Colonic mucosa (tissue), 4 donors: ENCODE measurements around the gene TRIM14. TPM values are rescaled to one million over a fixed set of nuclear protein-coding genes. Genes with fewer than 3 reads are reported as not detected.

Experiments used
- DNase-seq: peaks from one replicate; pipeline ENCODE4 v3.0.0-alpha.2; 2020
- H3K27ac ChIP-seq: fragments of 200-600 bp; one replicate; pipeline ENCODE4 v1.8.0; 2021
- H3K27me3 ChIP-seq: fragments of 200-600 bp; one replicate; pipeline ENCODE4 v1.8.0; 2021
- H3K36me3 ChIP-seq: fragments of 200-600 bp; one replicate; pipeline ENCODE4 v1.8.0; 2021
- H3K4me1 ChIP-seq: fragments of 200-600 bp; one replicate; pipeline ENCODE4 v1.8.0; 2021; ENCODE audit warnings: mild to moderate bottlenecking
- H3K4me3 ChIP-seq: fragments of 200-600 bp; one replicate; pipeline ENCODE4 v1.8.0; 2021
- H3K9ac ChIP-seq, 2 donors: one replicate each; pipeline ENCODE4 v1.7.0; 2013; ENCODE audit warnings: control low read depth in 2 of 2, low read depth in 2 of 2, low read length in 2 of 2
- H3K9me3 ChIP-seq: fragments of 200-600 bp; one replicate; pipeline ENCODE4 v1.8.0; 2021
- CTCF ChIP-seq: fragments of 200-600 bp; IDR thresholded peaks from one replicate; pipeline ENCODE4 v1.8.0; 2022; ENCODE audit warnings: antibody characterized with exemption, mild to moderate bottlenecking
- intact Hi-C: fragments of 100-400 bp; cut with DNase I; formaldehyde crosslinking; loops from one replicate; pipeline ENCODE4 v1.14.1; 2022
- total RNA-seq, 2 donors: library from RNA; stranded (reverse); fragmentation: NEBNext Ultra II Directional in 1 of 2; extraction: Animal tissue kit (Norgen Biotek cat#: 25700) in 1 of 2; gene quantifications; one replicate each; pipeline ENCODE4 v1.2.1, GENCODE V29; 2021
- donor health status: healthy.
- donor health status: DM: no; HTN: no; CAD: no.
- donor health status: DM: no; HTN: no; CAD: no.

The TRIM14 gene
- total RNA-seq, 2 donors from 2014 or later, result 44.6 to 62.0 TPM

GRCh38 chr9:98045234-98046179 lies 73.5 kb downstream of the TRIM14 start:
- intact Hi-C loops, result no loop called here
- DNase-seq, result no peak
- H3K4me1 ChIP-seq, result no peaks in the 10 kb centered on the region
- H3K4me3 ChIP-seq, result no peak overlapping the region
- H3K36me3 ChIP-seq, result no peaks in the 10 kb centered on the region
- no peaks in the 10 kb centered on the region for H3K9me3 ChIP-seq
- no peak for TF ChIP-seq CTCF
- no peak overlapping the region for H3K9ac ChIP-seq
- H3K27ac ChIP-seq, result no peak overlapping the region
- H3K27me3 ChIP-seq, result no peaks in the 10 kb centered on the region

DNA sequence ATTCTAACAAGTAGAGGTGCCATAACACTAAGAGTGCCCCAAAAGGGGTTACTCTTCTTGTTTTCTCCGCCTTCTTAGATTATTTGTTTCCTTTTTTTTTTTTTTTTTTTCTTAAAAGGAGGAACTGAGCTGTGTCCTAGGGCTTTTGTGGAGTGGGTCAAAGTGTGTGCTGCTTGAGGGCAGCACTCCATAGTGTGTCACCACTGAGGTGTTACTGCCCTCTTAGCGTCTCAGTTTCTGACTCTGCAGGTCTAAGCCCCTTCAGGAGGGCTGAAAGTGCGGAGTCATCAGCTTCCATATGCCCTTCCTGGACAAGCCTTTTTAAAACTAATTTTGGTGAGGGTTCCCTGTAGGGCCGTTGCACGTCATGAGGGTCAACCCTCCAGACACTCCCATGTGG lies 75.1 kb downstream of the TRIM14 start:
- no peak for DNase-seq
- H3K4me3 ChIP-seq, result no peak overlapping the region
- TF ChIP-seq CTCF, result no peak
- H3K36me3 ChIP-seq, result no peaks in the 10 kb centered on the region
- no peaks in the 10 kb centered on the region for H3K9me3 ChIP-seq
- H3K4me1 ChIP-seq, result no peaks in the 10 kb centered on the region
- no peaks in the 10 kb centered on the region for H3K27me3 ChIP-seq
- no peak overlapping the region for H3K9ac ChIP-seq
- intact Hi-C loops, result no loop called here
- H3K27ac ChIP-seq, result no peak overlapping the region

- Histone ChIP-seq H3K4me1 (no peaks in the 10 kb centered on the region), H3K27ac (no peak overlapping the region), H3K27me3 (no peaks in the 10 kb centered on the region), H3K36me3 (no peaks in the 10 kb centered on the region), H3K4me3 (no peak overlapping the region), H3K9me3 (no peaks in the 10 kb centered on the region), H3K9ac (no peak overlapping the region)
- DNase-seq, result no peak
- intact Hi-C loops, result no loop called here
- no peak for TF ChIP-seq CTCF
These were observed 78.8 kb downstream of the TRIM14 start for GRCh38 chr9:98040212-98040611.

GRCh38 chr9:98039607-98040017 lies 79.4 kb downstream of the TRIM14 start:
- Histone ChIP-seq H3K9ac (no peak overlapping the region), H3K4me3 (no peak overlapping the region), H3K36me3 (no peaks in the 10 kb centered on the region), H3K27me3 (no peaks in the 10 kb centered on the region), H3K27ac (no peak overlapping the region), H3K4me1 (no peaks in the 10 kb centered on the region), H3K9me3 (no peaks in the 10 kb centered on the region)
- intact Hi-C loops, result loop anchor here (5.0 kb wide), 1 partner anchor 112 kb away; no protein-coding TSS in a partner anchor
- no peak for DNase-seq
- TF ChIP-seq CTCF, result no peak

- TF ChIP-seq CTCF, result no peak
- H3K36me3 ChIP-seq, result no peaks in the 10 kb centered on the region
- no peaks in the 10 kb centered on the region for H3K9me3 ChIP-seq
- no peak overlapping the region for H3K9ac ChIP-seq
- H3K4me1 ChIP-seq, result no peaks in the 10 kb centered on the region
- H3K27ac ChIP-seq, result no peak overlapping the region
- intact Hi-C loops, result loop anchor here (5.0 kb wide), 1 partner anchor 112 kb away; no protein-coding TSS in a partner anchor
- no peak for DNase-seq
- H3K4me3 ChIP-seq, result no peak overlapping the region
- no peaks in the 10 kb centered on the region for H3K27me3 ChIP-seq
These were observed 80.1 kb downstream of the TRIM14 start for GRCh38 chr9:98038958-98039357.
